Astrocyte of the spinal cord (primary cell): Measurements from ENCODE around the gene OTOG.

Experiments
- DNase-seq: peaks from one replicate; pipeline ENCODE4 v3.0.0; 2011; ENCODE audit warnings: low read depth, low spot score
- H3K4me3 ChIP-seq: 2 replicates; pipeline ENCODE4 v1.5.1; 2011; ENCODE audit warnings: low read depth, mild to moderate bottlenecking, low read length, moderate library complexity
- CTCF ChIP-seq: IDR thresholded peaks from 2 replicates; pipeline ENCODE4 v1.5.1; 2012; ENCODE audit warnings: low read depth, mild to moderate bottlenecking, low read length, inconsistent platforms
- in situ Hi-C: cut with HindIII; loops from 2 replicates; pipeline ENCODE4 v1.10.0; 2017; ENCODE audit warnings: low sequenced_read_pairs

OTOG gene

GRCh38 chr11:17581732-17582053 is 34.6 kb downstream of the OTOG start:
- no peak for TF ChIP-seq CTCF
- in situ Hi-C loops, result no loop called here
- DNase-seq, result no peak
- H3K4me3 ChIP-seq, result no peak overlapping the region

- in situ Hi-C loops, result no loop called here
- H3K4me3 ChIP-seq, result no peak overlapping the region
- no peak for DNase-seq
Observed at GRCh38 chr11:17585911-17586695, 39.0 kb downstream of the OTOG start.

GRCh38 chr11:17588166-17588565 is 41.1 kb downstream of the OTOG start:
- no peak for TF ChIP-seq CTCF
- H3K4me3 ChIP-seq, result no peak overlapping the region
- no peak for DNase-seq
- in situ Hi-C loops, result no loop called here

More at GRCh38 chr11:17585911-17586695, 39.0 kb downstream of the OTOG start:
- TF ChIP-seq CTCF, result no peak

GRCh38 chr11:17588721-17589120 is 41.7 kb downstream of the OTOG start:
- TF ChIP-seq CTCF, result no peak
- no peak for DNase-seq
- in situ Hi-C loops, result no loop called here
- no peak overlapping the region for H3K4me3 ChIP-seq

GRCh38 chr11:17590463-17590862 is 43.4 kb downstream of the OTOG start:
- in situ Hi-C loops, result no loop called here
- H3K4me3 ChIP-seq, result no peak overlapping the region
- no peak for DNase-seq
- no peak for TF ChIP-seq CTCF

GRCh38 chr11:17591293-17591692 is 44.2 kb downstream of the OTOG start:
- TF ChIP-seq CTCF, result no peak
- in situ Hi-C loops, result no loop called here
- no peak for DNase-seq
- no peak overlapping the region for H3K4me3 ChIP-seq
